Stimulated activated CD4-positive, alpha-beta T cell treated with anti-CD3 and anti-CD28 coated beads, Interleukin-4, amount 100 ng/mL, for 48 hours (primary cell): Measurements from ENCODE around the gene CERKL.

ENCODE experiments used
- DNase-seq, 2 donors: peaks; one replicate each; pipeline ENCODE4 v3.0.0-alpha.2; 2020; ENCODE audit warnings: low read depth in 2 of 2

The CERKL gene

DNA sequence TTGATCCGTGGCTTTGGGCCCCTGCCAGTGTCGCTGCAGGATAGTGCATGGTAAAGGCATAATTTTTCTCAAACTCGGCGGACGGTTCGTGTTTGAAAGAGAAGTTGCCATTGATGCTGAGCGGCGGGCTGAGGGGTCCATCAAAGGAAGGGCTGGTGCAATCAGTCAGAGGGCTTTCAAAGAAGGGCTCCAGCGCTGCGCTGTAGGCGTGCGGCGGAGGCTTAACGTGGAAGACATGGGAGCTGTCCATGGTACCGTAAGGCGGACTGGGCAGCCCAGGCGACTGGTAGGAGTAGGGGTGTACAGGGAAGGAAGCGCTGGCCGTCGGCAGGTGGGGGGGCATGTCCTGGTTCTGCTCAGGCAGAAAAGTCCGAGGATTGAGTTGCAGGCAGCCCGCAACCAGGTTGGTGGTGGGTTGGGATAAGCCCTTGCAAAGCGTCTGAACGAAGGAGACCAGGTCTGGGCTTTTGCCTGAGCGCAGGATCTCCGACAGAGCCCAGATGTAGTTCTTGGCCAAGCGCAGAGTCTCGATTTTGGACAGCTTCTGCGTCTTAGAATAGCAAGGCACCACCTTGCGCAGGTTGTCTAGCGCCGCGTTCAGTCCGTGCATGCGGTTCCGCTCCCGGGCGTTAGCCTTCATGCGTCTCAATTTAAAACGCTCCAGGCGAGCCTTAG is 21.1 kb upstream of the CERKL start:
- DNase-seq: peak; percentile 45 to 56

DNA sequence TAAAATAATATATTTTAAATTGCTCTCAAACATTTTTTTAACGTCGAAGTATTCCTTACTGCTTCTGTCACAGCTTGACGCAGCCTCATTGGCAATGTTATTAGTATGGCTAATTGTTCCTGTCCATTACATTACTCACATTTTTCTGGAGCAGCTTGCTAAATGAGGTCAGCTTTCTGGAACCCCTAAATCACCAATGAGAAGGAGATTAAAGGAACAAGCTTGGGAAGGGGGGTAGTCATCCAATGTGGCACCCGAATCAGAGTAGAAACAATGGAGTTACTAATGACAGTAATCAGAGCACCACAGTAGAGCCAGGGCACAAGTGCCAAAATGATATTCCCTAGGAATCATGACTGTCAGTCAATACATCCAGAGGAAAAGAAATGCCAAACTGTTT is 18.3 kb upstream of the CERKL start:
- DNase-seq: no peak

DNA sequence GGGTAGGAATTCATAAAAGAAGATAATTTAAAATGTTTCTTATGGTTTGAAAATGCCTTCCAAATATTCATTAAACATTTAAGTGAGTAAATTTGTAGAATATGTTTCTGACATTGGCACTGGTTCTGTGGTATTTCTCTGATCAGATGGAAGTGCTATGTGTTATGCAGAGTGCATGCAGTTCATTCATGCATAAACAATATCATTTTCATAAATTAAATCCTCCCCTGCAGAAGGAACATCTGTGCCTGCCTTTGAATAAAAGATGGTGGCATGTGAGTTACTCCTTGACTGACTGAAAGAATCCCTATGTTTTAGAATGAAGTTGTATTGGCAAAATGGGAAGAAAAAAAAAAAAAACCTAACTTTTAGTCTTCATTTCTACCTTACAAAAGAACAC is 17.6 kb upstream of the CERKL start:
- no peak for DNase-seq

GRCh38 chr2:181673173-181673572 is 16.3 kb upstream of the CERKL start:
- no peak for DNase-seq

DNA sequence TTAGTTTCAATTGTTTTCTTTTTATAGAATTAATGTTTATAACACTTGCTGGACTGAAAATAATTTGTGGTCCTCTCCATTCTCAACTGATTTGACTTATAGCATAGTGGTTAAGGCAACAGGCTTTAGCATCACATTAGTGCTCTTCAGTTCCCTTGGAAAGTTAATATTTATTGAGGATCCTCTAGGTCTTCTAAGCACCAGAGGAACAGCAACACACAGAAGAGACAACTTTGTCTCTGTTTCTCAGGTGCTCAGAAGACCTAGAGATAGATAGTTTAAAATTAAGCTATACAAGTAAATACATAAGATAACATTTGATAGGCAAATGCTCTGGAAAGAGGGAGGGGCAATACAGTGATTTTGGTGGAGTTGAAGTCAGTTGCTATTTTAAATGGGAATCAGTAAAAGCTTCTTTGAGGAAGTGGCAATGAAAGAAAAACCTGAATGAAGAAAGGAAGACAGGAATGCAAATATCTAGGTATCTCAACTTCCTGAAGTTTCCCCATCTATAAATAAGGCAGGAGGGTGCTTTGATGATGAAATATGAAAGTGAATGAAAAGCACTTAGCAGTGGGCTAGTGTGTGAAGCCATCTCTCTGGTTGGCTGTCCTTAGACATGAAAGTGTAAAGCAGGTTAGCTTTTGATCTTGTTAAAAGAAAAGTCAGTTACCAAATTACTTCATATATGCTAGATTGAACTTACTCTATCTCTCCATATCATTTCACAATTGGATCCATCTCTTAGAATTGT is 15.5 kb upstream of the CERKL start:
- no peak for DNase-seq

DNA sequence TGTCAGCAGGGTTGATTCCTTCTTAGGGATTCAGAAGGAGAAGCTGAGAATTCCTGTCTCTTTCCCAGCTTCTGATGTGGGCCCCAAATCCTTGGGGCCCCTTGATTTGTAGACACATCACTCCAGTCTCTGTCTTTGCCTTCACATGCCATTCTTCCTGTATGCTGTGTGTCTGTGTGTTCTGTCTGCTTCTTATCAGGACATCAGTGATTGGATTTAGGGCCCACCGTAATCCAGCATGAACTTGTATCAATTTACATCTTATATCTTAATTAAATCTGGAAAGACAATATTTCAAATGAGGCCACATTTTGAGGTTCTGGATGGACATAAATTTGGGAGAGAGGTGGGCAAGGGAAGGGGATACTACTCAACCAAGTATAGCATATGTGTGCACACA is 13.7 kb upstream of the CERKL start:
- DNase-seq: no peak

DNA sequence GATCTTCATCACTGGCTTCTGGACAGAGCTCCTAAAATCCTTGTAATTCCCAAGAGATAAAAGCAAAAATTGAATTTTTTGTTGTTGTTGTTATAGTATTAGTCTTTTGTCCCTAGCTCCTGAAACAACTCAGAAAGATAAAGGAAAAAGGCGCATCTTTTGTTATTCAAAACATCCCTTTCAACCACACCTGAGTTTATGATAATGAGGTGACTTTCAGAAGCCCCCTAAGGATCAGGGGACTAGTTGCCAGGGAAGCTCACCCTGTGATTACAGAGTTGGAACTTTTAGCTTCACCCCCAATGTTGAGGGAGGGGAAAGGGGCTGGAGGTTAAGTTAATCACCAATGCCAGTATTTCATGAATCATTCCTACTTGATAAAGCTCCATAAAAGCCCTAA is 10.3 kb upstream of the CERKL start:
- no peak for DNase-seq

DNA sequence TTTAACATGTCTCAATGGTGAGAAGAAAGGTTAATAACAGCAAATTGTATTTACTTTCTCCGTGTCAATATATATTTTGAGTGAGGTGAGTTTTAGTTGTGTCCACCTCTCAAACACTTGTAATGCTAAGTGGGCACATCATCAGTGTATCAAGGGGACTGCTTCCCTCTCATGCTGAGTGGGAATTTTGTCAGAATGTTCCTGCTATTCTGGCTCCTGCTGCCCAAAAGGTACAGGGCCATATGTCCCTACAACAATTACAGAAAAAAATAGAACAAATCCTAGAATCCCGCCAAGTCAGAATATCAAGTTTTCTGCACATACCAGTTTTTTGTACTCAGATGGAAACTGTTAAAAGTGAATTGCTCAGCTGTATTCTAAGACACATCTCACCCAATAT is 5.4 kb upstream of the CERKL start:
- no peak for DNase-seq

DNA sequence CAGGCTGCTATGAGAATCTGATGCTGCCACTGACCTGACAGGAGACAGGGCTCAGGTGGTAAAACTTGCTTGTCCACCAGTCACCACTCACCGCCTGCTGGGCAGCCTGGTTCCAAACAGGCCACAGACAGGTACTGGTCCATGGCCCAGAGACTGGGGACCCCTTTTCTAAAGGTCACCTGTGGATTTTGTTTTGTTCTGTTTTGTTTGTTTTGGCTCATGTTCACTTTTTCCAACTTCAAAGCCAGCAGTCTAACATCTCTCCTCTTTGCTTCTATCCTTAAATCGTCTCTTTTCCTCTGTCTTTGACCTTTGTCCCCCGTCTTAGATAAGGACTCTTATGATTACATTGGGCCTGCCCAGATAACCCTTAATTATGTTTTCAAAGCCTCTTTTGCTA is 3.3 kb upstream of the CERKL start:
- DNase-seq: no peak

DNA sequence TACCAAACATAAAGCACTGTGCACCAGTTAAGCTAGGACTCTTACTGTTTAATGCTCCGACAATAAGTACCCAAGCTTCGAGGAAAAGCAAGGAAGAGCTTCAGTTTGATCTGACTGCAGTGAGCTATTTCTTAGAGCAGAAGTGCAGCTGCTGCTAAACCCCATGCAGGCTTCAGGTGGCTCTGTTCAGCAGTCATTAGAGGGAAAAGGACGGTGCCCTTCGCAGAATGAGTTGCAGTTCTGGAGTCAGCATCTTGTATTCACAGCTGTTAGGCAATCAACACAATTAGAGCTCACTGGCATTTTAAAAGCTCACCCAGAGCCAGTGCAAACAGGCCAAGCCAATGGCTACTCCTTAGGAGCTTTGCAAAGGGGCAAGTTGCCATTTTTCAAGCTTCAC is 1.5 kb upstream of the CERKL start:
- no peak for DNase-seq

DNA sequence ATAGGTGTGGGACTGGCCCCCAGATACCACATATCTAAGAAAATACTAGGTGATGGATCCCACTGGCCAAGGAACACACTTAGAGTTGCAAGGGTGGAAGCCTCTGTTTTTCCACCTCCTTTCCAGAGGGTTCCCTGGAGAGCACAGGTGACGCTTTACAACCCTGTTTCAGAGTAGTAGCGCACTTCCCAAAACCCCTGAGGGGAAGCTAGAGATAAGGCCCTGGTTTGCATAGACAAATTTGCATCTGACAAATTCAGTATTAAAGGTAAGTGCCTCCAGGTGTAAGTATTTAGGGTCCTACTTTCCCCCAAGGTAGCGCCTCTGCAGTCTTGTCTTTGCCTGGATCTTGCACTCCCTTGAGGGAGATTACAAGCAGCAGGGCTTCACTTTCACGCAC is 474 bp upstream of the CERKL start:
- DNase-seq: no peak

DNA sequence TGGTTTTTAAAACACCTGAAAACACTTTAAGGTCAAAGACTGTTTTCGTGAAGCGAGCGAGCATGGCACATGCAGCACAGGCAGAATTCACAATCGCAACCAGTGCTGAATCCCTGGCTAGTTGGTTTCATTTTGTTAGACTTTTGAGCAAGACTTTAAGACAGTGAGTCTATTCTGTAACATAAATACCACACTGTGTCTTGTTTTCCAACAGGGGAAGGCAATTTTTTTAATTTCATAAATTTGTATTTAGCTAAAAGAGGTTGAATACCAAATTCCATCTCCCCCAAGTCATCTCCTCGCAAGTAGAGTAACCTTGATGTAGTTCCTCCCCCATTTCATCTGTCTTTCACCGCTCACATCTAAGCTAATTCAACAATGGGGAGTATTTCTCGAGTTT is 1.4 kb downstream of the CERKL start:
- no peak for DNase-seq

GRCh38 chr2:181649436-181649979 is 7.4 kb downstream of the CERKL start:
- no peak for DNase-seq

- DNase-seq: no peak
These were observed 8.3 kb downstream of the CERKL start for GRCh38 chr2:181648478-181649155.

DNA sequence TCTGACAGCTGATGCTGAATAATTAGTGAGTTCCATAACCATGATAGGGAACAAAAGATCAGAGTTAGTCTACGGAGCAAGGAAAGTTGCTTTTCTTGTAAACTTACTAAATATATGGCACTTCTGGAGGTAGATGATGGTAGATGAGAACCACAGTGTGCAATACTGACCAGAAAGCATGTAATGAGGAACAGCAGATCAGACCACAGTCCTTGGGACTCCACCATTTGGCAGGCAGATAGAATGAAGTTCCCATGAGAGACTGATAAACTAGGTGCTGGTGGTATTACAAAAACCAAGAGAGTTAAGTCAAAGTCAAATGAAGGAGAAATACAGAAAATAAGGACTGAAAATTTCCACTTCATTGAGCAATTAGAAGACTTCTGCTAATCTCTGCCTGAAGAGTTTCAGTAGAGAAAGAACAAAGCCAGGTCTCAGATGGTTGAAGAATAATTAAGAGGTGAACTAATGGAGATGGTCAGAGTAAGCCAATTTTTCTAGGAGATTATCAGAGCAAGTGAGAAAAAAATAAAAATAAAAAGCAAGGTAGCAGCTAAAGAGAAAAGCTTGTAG is 10.4 kb downstream of the CERKL start:
- no peak for DNase-seq

DNA sequence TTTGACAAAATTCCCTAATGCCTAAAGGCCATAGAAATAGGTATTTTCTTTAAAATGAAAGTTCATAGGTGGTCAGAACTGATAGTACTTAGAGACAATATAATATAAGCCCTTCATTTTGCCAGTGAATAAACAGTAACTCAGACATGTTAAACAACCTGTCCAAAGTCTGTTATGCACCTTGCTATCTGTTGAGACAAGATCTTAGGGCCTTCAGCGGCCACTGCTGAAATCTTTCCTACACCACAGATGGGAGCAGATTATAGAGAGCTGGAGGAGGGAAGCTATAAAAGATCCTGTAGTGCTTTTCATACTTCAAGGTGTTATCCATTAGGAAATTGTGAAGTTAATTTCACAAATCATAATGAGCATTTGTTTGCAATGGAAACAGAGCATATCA is 13.8 kb downstream of the CERKL start:
- DNase-seq: no peak

DNA sequence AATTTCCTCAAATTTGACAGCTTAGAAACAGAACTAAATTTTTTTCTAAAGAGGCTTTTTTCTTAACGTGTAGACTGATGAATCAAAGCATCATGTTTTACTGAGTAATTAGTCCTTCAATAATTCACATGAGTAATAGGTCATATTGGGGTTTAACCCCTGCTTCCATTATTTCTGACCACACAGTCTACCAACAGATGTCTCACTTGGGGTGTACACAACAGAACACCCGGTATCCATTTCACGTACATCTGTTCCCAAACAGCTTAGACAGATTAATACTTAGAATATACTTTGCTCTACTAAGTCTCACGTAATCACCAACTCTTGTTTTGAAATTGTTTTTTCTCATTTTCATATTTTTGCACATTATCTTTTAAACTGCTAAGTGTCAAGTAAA is 14.8 kb downstream of the CERKL start:
- no peak for DNase-seq

GRCh38 chr2:181639686-181640085 is 17.2 kb downstream of the CERKL start:
- no peak for DNase-seq

DNA sequence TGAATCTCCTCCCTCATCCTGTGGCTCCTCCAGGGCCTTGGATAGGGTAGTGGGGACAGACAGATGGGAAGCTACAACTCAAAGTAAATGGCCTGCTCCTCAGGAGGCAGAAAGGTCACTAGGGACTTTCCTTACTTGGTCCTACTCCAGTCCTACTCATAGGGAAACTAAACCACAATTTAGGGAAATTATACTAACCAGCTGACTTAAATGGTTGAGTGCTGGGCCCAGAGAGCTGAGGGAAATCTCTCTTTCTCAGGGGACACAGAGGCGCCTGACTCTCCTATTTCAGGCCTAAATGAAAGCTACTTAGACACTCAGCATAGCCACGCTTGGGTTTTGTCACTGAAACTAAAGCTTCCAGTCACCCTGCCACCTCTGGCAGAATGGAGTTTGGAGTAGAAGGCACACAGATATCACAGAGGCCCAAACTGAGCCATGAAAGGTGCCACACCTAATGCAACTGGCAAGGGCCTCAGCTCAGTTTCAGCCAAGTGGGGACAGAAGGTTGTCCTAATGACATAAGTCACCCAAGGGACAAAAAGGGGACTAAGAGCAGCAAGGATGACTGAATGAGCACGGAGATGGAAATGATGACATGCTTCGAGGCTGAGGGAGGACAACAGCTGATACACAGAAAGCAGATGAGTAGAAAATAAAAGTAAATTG is 24.0 kb downstream of the CERKL start:
- DNase-seq: no peak

DNA sequence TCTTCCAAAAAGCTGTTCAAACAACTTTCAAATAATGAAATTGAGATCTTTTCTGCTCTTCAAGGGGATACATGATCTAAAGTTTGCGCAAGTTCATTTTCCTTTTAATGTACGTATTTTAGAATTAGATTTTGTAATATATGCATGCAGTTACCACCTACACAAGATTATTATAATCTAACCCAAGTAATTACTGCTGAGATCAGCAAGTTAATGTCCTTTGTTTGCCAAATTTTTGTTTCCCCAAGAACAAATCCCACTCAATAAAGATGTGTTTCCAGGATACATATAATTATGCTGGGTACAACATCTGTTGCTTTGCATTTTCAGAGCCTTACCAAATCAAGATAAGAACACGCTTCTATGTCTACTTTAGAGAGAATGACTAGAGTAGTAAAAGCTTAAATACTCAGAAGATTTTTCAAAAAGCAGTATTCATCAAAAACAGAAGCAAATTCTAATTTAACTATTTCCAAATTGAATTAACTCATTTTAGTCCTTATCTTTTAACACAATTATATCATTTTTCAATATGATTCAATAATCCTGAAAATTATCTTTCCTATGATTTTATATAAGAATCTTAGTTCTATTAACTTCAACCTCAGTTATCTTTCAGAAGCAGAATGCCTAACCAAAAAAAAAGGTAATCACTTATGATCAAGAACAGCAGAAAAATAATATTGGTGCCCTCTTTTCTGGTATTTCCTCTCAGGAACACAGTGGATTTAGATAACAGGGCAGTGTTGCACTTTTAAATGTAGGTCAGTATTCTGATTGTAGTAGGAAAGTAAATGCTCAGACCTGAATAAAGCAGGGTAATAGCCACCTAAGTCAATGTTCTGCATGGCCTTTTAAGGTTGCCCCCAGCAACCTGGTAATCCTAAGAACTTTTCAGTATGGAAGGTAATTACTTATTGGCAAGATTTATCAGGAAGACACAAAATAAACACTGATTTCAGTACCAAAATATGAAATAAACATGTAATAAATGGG is 28.0 kb downstream of the CERKL start:
- no peak for DNase-seq

DNA sequence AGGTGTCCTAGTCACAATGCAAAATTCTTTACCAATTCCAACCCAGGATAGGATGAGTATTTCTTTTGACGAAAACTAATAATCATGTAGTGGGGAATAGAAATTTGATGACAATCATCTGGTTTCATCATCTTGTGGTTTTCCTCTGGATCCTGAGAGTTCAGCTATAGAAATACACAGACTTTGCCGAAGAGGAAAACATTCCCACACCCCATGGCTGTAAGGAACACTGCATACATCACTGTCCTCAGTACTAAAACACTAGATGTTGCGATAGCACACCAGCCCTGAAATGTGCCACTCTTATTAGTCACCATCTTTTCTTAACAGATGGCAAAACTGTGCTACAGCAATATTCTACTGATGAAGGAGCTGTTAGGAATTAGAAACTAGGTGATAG is 29.4 kb downstream of the CERKL start:
- DNase-seq: no peak
